Stimulated activated CD8-positive, alpha-beta memory T cell treated with anti-CD3 and anti-CD28 coated beads, Interleukin-12 subunit alpha, Interleukin-12 subunit beta, amount 100 ng/mL, for 1 hour (primary cell): ENCODE data around the gene MAN1C1.

Experiments used
- DNase-seq: peaks from one replicate; pipeline ENCODE4 v3.0.0-alpha.2; 2020; ENCODE audit warnings: low read depth

The MAN1C1 gene

DNA sequence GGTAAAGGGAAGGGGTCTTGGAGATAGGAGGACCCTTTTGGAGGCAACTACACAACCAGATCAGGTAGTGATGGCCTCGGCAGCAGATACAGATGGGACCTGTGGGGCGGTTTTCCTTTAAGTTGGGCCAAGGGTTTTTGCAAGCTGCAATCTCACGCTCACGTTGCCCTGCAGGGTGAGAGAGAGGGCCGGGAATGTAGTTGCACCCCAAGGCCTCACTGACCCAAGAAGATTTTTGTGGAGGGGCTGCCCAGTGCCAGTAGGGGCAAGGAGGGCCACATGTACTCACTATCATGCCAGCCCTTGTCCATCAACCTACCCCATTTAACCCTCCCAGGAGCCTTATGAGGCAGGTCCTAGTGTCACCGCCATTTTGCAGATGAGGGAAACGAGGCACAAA, 125.7 kb downstream of the MAN1C1 start:
- no peak for DNase-seq

DNA sequence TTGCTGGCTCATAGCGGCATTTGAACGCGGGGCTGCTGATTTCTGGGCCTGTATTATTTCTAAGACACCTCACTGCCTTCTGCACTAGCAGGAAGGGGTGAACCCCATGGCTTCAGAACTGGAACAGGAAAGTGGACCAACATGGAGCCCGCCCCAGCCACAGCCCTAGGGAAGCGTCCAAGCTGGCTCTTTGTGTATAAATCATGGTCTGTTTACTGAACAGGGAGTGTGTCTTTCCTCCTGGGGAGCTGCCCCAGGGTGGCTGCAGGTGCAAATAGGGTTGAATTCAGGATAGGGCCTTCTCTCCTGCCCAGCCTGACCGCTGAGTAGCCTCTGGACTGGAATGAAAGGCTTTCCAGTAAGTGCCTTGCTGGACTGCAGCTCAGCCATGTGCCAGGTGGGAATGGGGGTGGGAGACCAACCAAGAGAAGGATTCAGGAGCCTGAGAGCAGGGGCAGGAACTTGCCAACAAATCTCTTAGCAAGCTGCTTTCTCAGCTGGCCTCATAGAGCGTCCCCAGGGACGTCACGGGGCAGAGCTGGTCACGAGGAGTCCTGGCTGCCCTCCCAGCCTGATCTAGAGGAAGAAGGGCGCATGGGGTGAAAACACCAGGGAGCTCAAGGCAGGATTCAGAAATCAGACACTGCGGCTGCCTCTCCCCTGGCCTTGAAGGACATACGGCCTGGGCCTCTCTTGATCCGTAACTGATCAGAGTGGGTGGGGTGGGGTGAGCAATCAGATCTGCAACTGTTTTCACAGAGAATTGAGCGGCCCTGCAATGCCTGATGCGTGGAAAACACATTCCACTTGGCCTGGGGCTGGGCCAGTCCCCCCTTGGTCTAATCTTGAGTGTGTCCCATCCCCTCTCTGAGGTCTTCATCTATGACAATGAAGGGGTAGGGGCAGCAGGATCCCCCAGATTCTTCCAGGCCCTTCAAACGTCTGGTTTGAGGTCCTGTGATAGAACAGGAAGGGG, 126.9 kb downstream of the MAN1C1 start:
- no peak for DNase-seq

DNA sequence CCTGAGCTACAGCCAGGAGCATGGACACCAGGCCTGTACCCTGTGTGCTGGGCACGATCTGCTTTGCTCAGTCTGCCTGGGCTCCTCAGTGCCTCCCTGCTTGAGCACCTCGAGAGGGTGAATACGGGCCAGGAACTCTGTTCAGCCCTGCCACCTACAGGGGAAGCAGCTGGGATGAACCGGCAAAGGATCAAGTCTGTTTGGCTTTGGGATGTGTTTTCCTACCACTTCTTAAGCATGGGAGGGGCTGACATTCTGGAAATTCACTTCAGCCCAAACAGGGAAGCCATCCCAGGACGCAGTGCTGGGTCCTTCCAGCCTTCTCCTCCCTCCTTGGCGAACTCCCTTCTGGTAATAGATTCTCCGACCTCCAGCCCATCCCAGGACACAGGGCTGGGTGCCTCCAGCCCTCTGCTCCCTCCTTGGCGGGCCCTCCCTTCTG, 127.6 kb downstream of the MAN1C1 start:
- DNase-seq = no peak

DNA sequence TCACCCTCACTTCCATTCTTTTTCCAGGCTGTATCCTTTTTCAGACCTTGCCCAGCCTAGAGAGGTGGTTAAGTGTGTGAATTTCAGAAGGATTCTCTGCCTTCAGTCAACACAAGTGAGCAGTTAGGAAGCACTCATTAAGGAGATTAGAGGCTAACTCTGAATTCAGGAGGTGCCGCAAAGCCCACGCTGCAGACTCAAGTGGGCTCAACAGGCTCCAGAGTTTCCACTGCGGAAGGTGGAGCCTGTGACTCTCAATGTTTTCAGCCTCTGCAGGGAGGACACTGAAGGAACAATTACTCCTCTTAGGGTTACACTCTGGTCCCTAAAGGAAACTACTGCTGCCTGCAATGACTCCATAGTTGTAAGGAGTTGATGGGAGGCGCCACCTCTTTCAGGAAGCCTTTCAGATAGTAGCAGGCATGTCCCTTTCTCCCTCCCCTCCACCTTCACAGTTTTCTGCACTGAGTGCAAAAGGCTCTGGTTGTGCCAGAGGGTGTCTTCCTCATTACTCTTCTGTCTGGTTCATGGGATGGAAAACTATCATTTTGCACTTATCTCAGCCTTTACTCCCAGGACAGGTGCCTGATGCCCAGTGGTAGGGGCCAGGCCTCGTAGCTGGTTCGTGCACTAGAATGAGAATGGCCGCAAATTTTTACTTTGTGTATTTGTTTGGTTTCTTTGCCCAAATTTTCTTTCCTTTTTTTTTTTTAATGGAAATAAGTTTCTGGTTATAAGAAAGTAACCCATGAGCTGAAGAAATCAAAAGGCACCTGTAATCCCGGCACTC, 128.2 kb downstream of the MAN1C1 start:
- no peak for DNase-seq

DNA sequence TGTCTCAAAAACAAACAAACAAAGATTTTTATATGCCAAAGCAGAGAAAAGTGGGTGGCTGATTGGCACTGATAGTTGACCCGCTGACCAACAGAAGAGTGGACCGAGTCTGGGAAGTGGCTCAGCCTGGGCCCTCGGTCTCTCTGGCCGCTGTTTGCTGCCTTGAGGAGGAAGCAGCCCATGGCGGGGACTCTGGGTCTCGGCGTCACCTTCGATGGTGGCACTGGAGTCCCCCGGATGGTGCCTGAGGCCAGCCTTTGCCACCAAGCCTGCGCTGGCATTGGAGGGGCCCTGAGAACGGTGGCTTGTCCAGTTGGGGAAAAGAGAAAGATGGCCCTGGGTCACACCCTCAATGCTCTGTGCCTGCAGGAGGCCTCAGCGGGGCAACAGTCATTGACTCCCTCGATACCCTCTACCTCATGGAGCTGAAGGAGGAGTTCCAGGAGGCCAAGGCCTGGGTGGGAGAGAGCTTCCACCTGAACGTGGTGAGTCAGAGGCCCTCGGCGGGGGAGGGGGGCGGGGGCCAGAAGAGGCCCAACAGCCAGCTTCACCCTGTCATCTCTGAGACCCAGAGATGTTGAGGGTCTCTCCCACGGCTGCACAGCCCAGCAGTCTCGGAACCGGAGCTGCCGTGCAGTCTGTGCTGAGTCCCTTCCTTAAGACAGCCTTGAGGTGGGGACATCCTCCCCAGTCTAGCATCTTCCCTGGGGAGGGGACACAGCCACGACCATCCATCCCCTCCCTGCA, 129.9 kb downstream of the MAN1C1 start:
- DNase-seq = no peak

DNA sequence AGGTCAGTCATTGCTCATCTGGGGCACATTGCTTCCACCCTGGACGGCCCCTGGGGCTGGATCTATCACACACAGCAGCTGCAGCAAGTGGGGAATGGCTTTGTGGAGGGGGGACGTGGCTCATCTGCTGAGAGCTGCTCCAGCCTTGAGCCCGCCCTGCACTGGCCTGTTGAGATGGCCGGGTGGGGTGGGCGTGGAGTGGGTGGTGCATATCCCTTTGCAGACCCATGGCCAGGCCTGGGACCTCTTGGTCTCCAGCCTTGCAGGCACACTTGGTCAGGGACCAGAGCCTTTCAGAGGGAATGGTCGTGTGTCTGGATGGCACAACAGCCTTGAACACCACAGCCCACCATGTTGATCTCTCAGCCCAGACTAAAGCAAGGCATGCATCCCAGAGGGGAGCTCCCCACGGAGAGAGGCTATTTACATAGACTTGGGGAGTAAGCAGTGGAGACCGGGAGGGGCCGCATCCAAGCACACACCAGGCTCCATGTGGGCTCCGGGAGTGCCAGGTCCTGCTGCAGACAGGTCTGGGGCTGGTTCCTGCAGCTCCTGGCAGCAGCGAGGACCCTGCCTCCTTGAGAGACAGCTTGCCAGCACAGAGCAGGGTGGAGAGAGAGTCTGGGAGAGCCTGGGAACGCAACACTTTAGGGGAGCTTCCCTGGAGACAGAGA, 130.6 kb downstream of the MAN1C1 start:
- DNase-seq = no peak

DNA sequence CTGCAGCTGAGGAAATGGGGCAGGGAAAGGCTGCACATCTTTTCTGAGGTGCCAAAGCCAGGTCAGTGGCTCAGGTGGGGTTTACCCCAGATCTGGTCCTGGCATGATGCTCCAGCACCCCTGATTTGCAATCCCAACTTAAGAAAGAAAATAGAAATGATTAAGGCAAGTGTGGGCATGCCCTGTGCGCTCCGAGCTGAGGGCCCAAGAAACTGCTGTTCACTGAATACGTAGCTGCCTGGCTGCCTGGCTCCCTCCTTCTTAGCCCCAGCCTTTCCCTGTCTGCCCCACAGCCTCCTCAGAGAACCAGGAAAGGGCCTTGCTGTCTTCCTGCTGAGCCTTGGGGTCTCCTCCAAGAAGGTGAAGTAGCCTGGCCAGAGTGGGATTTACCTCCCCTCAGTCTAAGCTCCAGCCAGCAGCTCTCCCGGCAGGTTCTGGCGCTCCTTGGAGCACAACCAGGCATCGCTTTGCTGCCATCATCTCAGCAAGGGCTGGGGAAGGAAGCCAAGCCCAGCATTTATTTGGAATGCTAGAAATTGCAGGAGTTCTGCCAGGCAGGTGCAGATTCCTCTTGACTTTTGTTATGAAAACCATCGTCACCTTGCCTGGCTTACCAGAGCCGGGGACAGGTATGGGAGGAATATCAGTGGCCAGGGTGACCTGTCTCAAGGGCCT, 132.1 kb downstream of the MAN1C1 start:
- DNase-seq = no peak

DNA sequence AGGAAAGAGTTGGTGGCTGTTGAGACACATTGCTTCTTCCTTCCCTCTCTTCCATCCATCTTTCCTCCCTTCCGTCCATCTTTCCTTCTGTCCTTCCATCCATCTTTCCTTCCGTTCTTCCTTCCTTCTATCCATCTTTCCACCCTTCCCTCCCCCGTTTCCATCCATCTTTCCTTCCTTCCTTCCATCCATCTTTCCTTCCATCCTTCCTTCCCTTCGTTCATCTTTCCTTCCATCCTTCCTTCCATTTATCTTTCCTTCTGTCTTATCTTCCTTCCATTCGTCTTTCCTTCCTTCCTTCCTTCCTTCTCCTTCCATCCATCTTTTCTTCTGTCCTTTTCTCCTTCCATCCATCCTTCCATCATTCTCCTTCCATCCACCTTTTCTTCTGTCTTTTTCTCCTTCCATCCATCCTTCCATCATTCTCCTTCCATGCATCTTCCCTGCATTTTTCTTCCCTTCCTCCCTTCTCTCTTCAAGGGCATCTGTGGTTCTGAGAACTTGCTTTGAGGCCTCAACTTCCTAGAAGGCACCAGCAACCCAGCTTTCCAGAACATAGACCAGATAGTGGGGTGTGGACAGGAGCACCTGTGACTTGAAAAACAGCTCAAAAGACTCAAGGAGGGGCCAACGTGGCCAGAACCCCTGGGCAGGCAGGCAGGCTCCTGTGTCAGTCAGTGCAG, 134.5 kb downstream of the MAN1C1 start:
- DNase-seq = no peak

DNA sequence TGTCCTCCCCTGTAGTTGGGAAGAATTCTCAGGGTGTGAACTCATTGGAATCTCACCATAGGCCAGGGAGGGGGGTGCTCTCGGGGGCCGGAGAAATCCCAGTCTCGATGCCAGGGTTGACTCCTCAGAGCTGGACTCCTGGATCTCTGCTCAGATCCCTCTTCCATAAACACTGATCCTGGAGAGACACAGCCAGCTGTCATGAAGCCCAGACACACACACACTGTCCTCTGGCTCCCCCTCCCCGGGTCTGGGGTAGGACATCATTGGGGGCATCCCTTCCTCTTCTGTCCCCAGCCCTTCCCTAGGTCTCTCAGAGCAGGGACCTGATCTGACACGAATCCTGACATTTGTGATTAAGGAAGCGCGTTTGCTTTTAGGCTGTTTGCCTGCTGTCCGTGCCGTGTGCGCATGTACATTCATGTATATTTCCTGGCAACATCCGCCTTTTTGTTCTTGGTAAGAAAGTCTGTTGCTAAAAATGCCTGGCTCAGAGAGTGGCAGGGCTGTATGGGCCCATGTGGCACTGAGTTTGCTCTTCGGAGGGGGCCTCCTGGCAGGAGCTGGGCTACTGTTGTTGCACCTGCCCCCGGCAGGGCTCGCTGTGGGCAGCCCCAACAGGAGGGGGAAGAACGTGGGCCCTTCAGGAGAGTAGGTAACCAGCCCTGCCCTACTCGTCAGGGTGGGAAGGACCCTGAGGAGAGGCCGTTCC, 138.0 kb downstream of the MAN1C1 start:
- DNase-seq = no peak

DNA sequence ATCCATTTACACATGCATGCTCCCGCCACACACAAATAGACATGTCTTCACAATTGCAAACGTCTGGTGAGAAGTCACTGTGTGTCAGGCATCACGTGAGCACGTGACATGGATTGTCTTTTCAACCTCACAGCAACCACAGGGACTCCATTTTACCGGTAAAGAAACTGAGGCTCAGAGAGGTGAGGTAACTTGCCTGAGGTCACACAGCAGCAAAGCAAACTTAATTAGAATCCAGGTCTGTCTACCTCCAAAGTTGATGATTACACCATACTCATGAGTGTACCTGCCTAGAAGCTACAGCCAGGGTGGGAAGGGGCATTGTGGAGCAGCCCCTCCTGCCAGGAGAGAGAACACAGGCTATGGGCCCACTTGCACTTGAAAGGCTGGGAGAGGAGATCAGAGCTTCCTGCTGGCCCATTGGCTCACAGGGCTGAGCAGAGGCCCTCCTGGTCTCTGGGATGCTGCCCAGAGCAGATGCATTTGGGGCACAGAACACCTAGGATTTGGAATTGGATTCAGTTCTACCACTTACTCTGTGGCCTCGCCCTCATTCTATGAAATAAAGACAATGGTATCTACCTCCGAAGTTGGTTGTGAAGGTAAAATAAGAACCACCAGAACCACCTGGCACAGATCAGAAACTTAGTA, 139.0 kb downstream of the MAN1C1 start:
- DNase-seq = no peak

DNA sequence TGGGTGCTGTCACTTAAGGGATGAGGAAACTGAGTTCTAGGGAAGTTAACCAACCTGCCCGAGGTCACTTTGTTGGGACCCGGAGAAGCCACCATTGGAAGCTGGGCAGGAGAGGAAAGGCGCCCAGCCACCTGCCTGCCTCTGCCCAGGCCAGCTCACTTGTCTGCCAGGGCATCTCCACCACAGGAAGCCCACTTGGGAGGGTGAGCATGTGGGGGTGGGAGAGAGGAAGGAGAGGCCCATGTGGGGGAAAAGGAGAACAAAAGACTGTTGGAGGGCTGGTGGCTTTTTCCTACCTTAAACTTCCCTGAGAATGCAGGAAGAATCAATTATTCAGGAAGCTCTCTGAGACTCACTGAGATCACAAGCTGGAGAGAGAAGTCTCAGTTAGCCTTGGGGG, 139.6 kb downstream of the MAN1C1 start:
- no peak for DNase-seq

DNA sequence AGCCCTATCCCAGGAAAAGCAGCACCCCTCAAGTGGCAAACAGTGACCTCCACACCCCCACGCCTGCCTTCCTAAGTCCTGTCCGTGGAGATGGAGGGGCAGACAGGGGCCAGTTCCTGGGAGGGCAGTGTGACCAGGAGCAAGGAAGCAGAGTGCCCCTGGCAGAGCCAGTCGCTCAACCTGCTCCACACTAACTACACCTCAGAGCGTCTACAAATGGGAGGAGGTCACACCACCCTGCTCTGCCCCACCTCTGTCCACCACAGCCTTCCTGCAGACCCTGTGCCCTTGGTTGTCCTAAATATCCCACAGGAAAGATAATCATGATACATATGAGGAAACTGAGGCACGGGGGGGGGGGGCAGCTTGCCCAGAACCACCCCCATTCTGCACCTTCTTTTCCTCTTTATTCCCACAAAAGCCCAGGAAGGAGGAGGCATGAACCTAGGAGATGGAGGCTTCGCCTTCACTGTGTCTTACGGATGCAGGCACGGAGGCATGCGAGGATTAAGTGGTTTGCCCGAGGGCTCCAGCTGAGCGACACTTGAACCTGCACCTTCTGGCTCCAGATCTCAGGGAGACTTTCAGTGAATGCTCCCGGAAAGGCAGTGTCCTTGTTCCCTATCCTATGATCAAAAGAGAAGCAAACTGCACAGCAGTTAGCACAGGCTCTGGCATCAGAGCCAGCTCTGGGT, 140.7 kb downstream of the MAN1C1 start:
- DNase-seq = no peak

DNA sequence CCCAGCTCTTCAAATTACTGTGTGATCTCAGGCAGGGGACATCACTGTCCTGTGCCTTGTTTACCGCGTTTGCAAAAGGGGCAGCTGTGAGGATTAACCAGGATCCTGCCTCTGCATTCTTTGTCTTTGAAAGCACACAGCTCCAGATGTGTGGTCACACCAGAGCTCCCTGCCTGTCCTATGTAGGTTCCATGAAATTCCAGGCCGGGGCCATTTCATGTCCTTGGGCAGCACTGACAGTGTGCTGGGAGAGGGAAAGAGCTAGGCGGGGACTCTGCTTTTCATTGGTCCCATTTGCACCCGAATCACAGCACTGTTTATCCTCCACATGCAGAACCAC, 141.2 kb downstream of the MAN1C1 start:
- no peak for DNase-seq

DNA sequence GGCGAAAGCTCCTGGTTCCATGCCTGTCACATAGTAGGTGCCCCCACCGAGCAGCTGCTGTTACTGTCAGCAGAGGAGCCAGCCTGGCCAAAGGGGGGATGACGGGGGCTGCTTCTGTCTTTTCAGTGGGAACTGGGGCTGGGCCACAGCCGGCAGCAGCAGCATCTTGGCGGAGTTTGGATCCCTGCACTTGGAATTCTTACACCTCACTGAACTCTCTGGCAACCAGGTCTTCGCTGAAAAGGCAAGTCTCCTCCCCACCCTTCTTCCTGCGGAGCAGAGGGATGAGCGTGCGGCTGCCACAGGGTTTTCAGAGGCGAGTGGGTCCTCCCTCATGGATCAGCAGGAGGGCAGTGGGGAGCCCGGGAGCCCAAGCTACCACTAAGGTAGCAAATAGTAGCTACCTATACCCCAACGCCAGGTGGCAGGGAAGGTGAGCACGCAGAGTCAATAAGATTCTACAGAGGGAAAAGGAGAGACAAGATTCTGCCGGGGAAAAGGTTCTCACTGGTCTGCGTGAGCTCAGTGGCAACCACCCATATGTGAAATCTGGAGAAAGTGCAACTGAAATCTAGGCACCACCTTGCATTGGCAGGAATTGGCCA, 142.0 kb downstream of the MAN1C1 start:
- no peak for DNase-seq

DNA sequence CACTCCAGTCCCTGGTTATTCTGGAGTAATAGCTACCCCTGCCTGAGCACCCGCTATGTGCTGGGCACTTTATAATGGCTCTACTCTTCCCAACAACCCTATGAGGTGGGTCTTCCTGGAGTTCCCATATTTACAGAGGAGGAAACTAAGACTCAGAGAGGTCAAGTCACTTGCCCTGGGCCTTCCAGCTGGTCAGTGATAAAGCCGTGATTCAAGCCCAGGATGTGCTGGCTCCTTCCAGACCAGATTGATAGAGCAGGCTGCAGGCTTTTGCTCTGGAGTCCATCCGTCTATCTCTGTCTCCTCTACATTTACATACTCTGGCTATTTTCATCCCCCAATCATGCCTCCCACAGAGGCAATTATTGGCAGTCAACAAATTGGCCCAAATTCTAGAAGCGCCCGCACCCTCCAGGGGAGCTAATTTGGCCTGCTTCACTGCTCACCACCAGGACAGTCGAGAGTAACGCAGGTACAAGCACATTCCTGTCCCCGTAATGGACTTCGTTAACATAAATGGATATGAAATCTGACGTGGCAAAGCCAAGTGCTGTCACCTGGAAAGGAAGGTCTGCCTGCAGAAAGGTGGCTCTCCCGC, 143.6 kb downstream of the MAN1C1 start:
- DNase-seq = no peak

DNA sequence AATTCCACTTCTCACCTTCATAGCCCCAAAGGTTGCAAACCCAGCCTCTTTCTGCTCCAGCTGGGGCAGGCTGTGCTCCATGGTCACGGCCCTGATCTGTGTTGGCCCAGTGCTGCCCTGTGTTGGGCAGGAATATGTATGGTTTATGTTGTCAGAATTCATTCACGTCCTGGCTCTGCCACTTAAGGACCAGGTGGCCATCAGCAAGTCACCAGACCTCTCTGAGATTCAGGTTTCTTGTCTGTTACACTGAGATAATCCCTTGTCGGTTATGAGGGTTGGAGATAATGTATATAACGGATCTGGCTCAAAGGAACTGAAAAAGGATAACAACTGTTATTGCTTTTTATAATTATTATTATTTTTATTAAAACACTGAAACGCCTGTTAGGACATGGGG, 144.3 kb downstream of the MAN1C1 start:
- DNase-seq = no peak

DNA sequence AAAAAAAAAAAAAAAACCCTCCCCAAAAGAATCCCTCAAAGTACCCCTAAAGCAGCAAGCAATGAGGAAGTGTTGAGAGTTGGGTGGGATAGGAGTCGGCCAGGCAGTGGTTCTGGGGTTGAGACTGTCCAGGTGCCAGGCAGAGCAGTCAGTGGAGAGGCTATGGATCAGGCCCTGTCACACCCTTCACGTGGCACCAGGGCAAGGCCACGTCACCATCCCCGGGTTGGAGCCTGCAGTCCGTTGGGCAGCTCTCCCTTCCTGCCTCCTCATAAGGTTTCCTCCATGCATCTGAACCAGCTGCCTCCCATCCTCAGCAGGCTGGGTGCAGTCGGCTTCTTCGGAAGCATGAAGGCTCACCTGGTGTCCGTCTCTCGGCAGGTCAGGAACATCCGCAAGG, 146.9 kb downstream of the MAN1C1 start:
- no peak for DNase-seq
